PC-3 (cell line): Measurements from ENCODE around the gene TRAIP. TPM values are rescaled to one million over a fixed set of nuclear protein-coding genes. Genes with fewer than 3 reads are reported as not detected.

Source experiments
- ATAC-seq: fragments of 200-7000 bp; cut with Tn5 transposase; 2 replicates; pipeline ENCODE4 v1.9.1; 2020; ENCODE audit warnings: mild to moderate bottlenecking, moderate library complexity
- BruUV-seq: library from RNA; stranded (reverse); fragments of 400-500 nt; replicated peaks from 2 replicates; lab custom pipeline; 2021; lab: Mats Ljungman, UMichigan
- CTCF ChIA-PET: fragments of 300-600 bp; sonication (Branson Sonifier 250); formaldehyde crosslinking; loops from one replicate; lab custom pipeline; 2022; ENCODE audit warnings: antibody characterized with exemption; lab: Charles Lee
- POLR2A ChIA-PET: fragments of 300-600 bp; sonication (Branson Sonifier 250); formaldehyde crosslinking; loops from one replicate; lab custom pipeline; 2022; ENCODE audit warnings: antibody characterized with exemption; ENCODE audit not compliant: unreplicated experiment; lab: Charles Lee
- DNase-seq: peaks from one replicate; pipeline ENCODE4 v3.0.0-alpha.2; 2015
- H2AFZ ChIP-seq: fragments of 300-600 bp; sonication (generic); 2 replicates; pipeline ENCODE4 v1.6.0; 2016; ENCODE audit warnings: antibody characterized with exemption, low read length
- H3F3A ChIP-seq: fragments of 300-600 bp; sonication (generic); one replicate; pipeline ENCODE4 v1.6.0; 2017; ENCODE audit warnings: antibody characterized with exemption, low read length, control low read depth, mild to moderate bottlenecking; ENCODE audit not compliant: unreplicated experiment
- H3K27ac ChIP-seq: fragments of 300-600 bp; sonication (generic); 2 replicates; pipeline ENCODE4 v1.5.1; 2016; ENCODE audit warnings: mild to moderate bottlenecking, low read length
- H3K27me3 ChIP-seq: fragments of 300-600 bp; sonication (generic); 2 replicates; pipeline ENCODE4 v1.6.1; 2016; ENCODE audit warnings: low read length, mixed read lengths
- H3K36me3 ChIP-seq: fragments of 300-600 bp; sonication (generic); 2 replicates; pipeline ENCODE4 v1.6.1; 2016; ENCODE audit warnings: low read depth, mixed run types, low read length, mixed read lengths
- H3K4me1 ChIP-seq: fragments of 300-600 bp; sonication (generic); 2 replicates; pipeline ENCODE4 v1.5.1; 2016; ENCODE audit warnings: low read length; ENCODE audit not compliant: insufficient read depth
- H3K4me2 ChIP-seq: fragments of 300-600 bp; sonication (generic); 2 replicates; pipeline ENCODE4 v1.6.0; 2016; ENCODE audit warnings: low read length
- H3K4me3 ChIP-seq: fragments of 300-600 bp; sonication (generic); 2 replicates; pipeline ENCODE4 v1.5.1; 2016; ENCODE audit warnings: mild to moderate bottlenecking, low read length, mixed read lengths
- H3K79me2 ChIP-seq: fragments of 300-600 bp; sonication (generic); 2 replicates; pipeline ENCODE4 v1.6.1; 2017; ENCODE audit warnings: low read length, mixed read lengths
- H3K9ac ChIP-seq: fragments of 300-600 bp; sonication (generic); 2 replicates; pipeline ENCODE4 v1.6.0; 2016; ENCODE audit warnings: mild to moderate bottlenecking, low read length
- H3K9me2 ChIP-seq: fragments of 300-600 bp; sonication (generic); replicated peaks from 2 replicates; pipeline ENCODE4 v1.6.1; 2016; ENCODE audit warnings: mixed run types, low read length, mixed read lengths
- H3K9me3 ChIP-seq: fragments of 300-600 bp; sonication (generic); 2 replicates; pipeline ENCODE4 v1.6.1; 2016; ENCODE audit warnings: low read length, mixed read lengths
- H4K20me1 ChIP-seq: fragments of 300-600 bp; sonication (generic); 2 replicates; pipeline ENCODE4 v1.6.1; 2016; ENCODE audit warnings: low read length, mixed read lengths
- CTCF ChIP-seq: fragments of 300-600 bp; sonication (generic); conservative IDR thresholded peaks from 2 replicates; pipeline ENCODE4 v1.5.1; 2017; ENCODE audit warnings: antibody characterized with exemption, low read depth, mild to moderate bottlenecking, low read length
- EZH2 ChIP-seq: fragments of 300-600 bp; sonication (generic); IDR thresholded peaks from one replicate; pipeline ENCODE4 v1.6.1; 2017; ENCODE audit warnings: antibody characterized with exemption, mild to moderate bottlenecking, low read length; ENCODE audit not compliant: unreplicated experiment
- EZH2phosphoT487 ChIP-seq: fragments of 300-600 bp; sonication (generic); IDR thresholded peaks from 2 replicates; pipeline ENCODE4 v1.6.1; 2018; ENCODE audit warnings: mild to moderate bottlenecking, antibody characterized with exemption, low read length, borderline replicate concordance
- intact Hi-C: fragments of 100-400 bp; cut with micrococcal nuclease; formaldehyde crosslinking; loops from 2 replicates; pipeline ENCODE4 v1.9.0; 2023
- total RNA-seq: library from RNA; depleted of rRNA; stranded (reverse); fragments of >200 nt; gene quantifications from 2 replicates; pipeline ENCODE4 v1.2.3, GENCODE V29; 2014

The TRAIP gene
- total RNA-seq, 1 experiment from 2014 or later = 21.6 TPM

- CTCF ChIA-PET = interaction anchor here (0.5 to 1.6 kb wide), 3 partner anchors 24 to 43 kb away, joined by 3 to 4 read pairs (median 4); no protein-coding TSS in a partner anchor
- no peak for TF ChIP-seq CTCF
- no peak for TF ChIP-seq EZH2phosphoT487
- no peak for TF ChIP-seq EZH2
- no peaks in the 10 kb centered on the region for H3K36me3 ChIP-seq
- H3K27me3 ChIP-seq = no peaks in the 10 kb centered on the region
- no peaks in the 10 kb centered on the region for H3K79me2 ChIP-seq
- BruUV-seq = no TSS peak
- no peaks in the 10 kb centered on the region for H3F3A ChIP-seq
- intact Hi-C loops = no loop called here
- no peak overlapping the region for H3K27ac ChIP-seq
- no peaks in the 10 kb centered on the region for H3K9me3 ChIP-seq
- H2AFZ ChIP-seq = no peak overlapping the region
- H3K4me3 ChIP-seq = no peak overlapping the region
- H4K20me1 ChIP-seq = no peaks in the 10 kb centered on the region
- DNase-seq (no peak), ATAC-seq (no peak)
- H3K4me2 ChIP-seq = no peak overlapping the region
- no peak overlapping the region for H3K9ac ChIP-seq
- POLR2A ChIA-PET = interaction anchor here (0.6 kb wide), 2 partner anchors 19 to 28 kb away, joined by 3 to 4 read pairs; no protein-coding TSS in a partner anchor
- no peaks in the 10 kb centered on the region for H3K4me1 ChIP-seq
- H3K9me2 ChIP-seq = no peaks in the 10 kb centered on the region
Observed at GRCh38 chr3:49882166-49882565, 25.8 kb upstream of the TRAIP start.

GRCh38 chr3:49880581-49881315 is 24.4 kb upstream of the TRAIP start:
- no peak for ATAC-seq
- no TSS peak for BruUV-seq

More at GRCh38 chr3:49880581-49881315, 24.4 kb upstream of the TRAIP start:
- DNase-seq = no peak
- Histone ChIP-seq H3K9me3 (no peaks in the 10 kb centered on the region), H3K4me3 (no peak overlapping the region), H3K27me3 (no peaks in the 10 kb centered on the region), H3K36me3 (no peaks in the 10 kb centered on the region), H3K4me2 (no peak overlapping the region), H2AFZ (no peak overlapping the region), H3K79me2 (no peaks in the 10 kb centered on the region), H3K9ac (no peak overlapping the region), H3K4me1 (no peaks in the 10 kb centered on the region), H4K20me1 (no peaks in the 10 kb centered on the region), H3K9me2 (no peaks in the 10 kb centered on the region), H3K27ac (no peak overlapping the region), H3F3A (no peaks in the 10 kb centered on the region)
- POLR2A ChIA-PET = interaction anchor here (0.5 kb wide), 1 partner anchor 35 kb away, joined by 5 read pairs; no protein-coding TSS in a partner anchor
- TF ChIP-seq CTCF (no peak), EZH2phosphoT487 (no peak), EZH2 (no peak)
- intact Hi-C loops = no loop called here
- CTCF ChIA-PET = interaction anchor here (0.9 kb wide), 1 partner anchor 18 kb away, joined by 3 read pairs; no protein-coding TSS in a partner anchor
